Measurements from ENCODE around the gene NCOA7.

- TF ChIP-seq RFX5 (IDR thresholded peaks at IDR 0.05; ENCODE audit: low read depth, low read length), result no peak
- no peak for TF ChIP-seq NBN (IDR thresholded peaks at IDR 0.05)
Observed at GRCh38 chr6:125793280-125793679, 2.5 kb downstream of the NCOA7 start.

Measured in GM12878 (cell line).